DND-41 (cell line): ENCODE measurements around the gene MAPK13.

Experiments
- CTCF ChIP-seq: IDR thresholded peaks from 2 replicates; pipeline ENCODE4 v1.5.1; 2012; ENCODE audit warnings: borderline replicate concordance, low read length, moderate library complexity, mild to moderate bottlenecking; ENCODE audit not compliant: poor library complexity, severe bottlenecking; ENCODE audit errors: extremely low read depth
- EZH2 ChIP-seq: IDR thresholded peaks from 3 replicates; pipeline ENCODE4 v1.6.1; 2012; ENCODE audit warnings: borderline replicate concordance, low read depth, mild to moderate bottlenecking, moderate library complexity, low read length, inconsistent platforms; ENCODE audit not compliant: severe bottlenecking

GRCh38 chr6:36123270-36124139 is 6.8 kb upstream of the MAPK13 start:
- TF ChIP-seq CTCF (peak; percentile 96), EZH2 (no peak)
